GM04504 (cell line): ENCODE data around the gene CDKN3.
A peak's percentile ranks its signal among the peaks of the same experiment; 100 is the strongest.

Experiments
- DNase-seq: peaks from one replicate; pipeline ENCODE4 v3.0.0-alpha.2; 2012; ENCODE audit warnings: low read depth

Gene CDKN3, protein sequence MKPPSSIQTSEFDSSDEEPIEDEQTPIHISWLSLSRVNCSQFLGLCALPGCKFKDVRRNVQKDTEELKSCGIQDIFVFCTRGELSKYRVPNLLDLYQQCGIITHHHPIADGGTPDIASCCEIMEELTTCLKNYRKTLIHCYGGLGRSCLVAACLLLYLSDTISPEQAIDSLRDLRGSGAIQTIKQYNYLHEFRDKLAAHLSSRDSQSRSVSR

DNA sequence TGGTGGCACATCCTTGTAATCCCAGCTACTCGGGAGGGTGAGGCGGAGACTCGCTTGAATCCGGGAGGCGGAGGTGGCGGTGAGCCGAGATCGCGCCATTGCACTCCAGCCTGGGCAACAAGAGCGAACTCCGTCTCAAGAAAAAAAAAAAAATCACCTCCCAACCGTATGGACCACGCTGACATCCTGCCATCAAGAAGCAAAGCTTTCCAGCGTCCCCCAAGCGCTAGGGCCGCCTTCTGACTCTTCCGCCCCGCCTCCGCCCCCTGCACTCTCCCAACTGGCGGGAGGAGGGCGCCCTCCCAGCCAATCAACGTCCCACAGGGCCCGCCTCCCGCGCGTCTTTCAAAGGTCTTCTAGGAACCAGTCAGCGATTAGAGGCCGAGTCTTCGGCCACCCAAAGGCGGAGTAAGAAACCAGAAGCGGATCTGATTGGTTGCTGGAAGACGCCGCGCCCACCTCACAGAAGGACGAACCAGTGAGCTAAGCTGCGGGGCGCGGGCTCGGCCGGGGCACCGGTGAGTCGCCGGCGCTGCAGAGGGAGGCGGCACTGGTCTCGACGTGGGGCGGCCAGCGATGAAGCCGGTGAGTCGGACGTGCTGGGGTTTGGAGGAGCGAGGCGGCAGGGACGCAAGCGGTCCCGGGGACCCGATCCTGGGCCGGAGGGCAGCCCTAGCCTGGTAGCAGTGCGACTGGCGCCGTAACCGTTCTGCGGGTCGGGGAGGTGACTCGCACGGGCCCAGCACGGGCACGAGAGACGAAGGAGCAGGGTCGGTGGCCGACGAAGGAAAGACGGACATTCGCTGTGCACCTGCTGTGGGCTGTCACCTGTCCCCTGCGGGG lies at the start of gene CDKN3:
TSS of gene CDKN3 (plus strand) at position 515 of the 843 bp plus-strand sequence. CDS start at position 577, 62 bp downstream.
- peak; percentile 99 for DNase-seq

DNA sequence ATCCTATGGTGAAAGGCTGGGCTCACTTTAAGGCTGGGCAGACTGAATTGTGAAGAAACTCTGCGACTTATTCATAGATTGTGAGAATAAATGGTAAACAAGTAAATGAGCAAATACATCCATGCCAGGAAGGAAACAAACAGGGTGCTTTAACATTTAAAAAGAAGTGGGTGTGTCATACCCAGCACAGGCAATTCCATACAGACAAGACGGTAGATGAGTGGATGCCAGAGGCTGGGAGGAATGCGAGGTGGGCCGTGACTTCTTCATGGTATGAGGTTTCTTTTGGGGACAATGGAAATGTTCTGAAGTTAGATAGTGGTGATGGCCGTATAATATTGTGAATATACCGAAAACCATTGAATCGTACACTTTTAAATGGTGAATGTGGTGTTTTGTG lies 49.8 kb upstream of the CDKN3 start:
- no peak for DNase-seq

DNA sequence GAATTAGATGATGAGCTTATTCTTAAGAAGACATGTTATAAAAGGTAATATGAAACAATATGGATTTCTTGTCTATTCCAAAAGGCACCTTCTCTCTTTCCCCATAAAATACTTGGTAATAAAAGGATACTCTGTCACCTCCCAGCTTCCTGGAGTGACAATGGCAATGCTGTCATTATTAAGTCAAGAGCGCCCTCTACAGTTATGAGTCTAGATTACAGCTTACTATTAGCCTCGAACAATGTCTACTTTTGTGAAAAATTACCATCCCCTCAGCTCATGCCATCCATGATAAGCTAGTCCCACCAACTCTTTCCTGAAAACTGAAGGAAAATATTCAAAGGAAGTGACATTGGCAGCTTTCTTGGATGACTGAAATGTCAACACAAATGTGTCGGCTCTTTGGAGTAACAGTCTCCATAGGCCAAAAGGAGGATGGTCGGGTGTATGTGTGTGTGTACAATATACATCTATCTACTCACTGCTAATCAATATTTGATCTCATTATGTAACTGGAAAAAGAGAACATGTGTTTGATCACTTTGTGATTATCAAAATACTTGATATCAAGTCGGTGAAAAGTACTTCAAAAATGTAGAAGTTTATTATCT lies 48.7 kb upstream of the CDKN3 start:
- DNase-seq = no peak

GRCh38 chr14:54348923-54349620 lies 47.7 kb upstream of the CDKN3 start:
- DNase-seq = no peak

- DNase-seq = no peak
These were observed 47.1 kb upstream of the CDKN3 start for GRCh38 chr14:54349713-54350112.

- no peak for DNase-seq
These were observed 46.6 kb upstream of the CDKN3 start for GRCh38 chr14:54350203-54350602.

DNA sequence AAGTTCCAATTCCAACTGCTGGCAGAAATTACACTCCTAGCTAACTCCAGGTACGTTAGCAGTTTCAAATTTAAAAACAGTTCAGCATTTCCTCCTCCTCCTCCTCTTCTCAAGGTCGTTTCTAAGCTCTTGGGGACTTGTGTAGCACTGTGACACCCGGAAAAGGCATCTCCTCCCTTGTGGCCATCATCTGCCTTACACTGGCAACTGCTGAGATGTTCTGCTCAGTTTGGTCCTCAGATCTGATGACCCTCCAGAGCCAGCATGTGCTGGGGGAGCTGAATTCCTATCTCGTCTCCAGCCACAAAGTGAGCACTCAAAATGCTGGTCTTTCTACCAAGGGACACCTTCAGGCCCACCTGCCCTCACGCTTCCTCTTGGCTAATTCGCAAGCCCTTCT lies 43.5 kb upstream of the CDKN3 start:
- DNase-seq = no peak

DNA sequence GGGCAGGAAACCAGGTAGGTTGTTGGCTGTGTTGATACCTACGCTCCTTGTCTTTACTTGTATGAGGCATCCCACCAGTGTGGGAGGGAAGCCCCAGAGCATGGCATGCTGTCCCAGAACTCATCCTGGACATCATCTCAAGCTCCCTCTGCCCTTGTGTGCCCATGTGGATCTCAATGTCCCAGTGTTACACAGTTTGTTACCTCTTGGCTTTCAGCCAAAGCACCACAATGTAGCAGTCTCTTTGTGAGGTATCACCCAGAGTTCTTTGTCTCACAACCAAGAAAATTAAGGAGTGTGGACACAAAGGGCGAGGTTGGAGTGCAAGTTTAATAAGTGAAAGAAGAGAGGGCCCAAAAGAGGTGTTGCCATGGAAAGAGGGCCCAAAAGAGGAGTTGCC lies 43.1 kb upstream of the CDKN3 start:
- no peak for DNase-seq

DNA sequence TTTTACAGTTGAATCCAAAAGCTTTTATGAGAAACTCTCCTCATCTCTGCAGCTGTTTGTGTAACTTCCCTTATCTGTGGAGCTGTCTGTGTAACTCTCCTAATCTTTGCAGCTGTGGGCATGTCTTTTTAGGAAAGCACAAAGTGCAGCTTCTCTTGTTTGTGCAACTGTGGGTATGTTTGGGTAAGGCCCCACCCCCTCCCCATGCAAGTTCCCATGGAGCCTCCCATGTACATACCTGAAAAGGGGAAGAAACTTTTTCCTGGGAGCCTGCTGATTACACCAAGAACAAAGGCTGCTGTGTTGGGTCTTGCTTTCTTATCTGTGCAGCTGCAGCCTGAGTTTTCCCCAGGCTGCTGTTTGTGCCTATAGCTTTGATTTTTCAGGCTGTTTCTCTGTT lies 42.7 kb upstream of the CDKN3 start:
- DNase-seq = no peak

DNA sequence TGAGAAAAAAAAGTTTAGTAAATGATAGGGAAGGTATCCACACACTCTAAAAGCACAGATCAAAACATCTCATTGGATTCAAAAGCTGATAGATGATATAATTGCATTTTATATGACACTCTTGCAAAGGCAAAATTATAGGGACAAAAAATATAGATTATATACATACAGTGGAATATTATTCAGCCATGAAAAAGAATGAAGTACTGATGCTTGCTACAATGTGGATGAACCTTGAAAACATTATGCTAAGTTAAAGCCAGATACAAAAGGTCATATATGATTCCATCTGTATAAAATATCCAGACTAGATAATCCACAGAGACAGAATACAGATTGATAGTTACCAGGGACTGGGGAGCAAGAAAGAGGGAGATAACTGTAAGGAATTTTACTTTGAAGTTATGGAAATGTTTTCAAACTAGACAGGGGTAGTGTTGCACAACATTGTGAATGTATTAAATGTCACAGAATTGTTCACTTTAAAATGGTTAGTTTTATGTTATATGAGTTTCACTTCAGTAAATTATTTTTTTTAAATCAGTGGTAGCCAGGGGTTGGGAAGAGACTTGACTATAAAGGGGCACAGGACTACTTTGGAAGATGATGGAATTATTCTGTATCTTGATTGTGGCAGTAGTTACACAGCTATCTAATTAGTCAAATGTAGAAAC lies 41.7 kb upstream of the CDKN3 start:
- no peak for DNase-seq

DNA sequence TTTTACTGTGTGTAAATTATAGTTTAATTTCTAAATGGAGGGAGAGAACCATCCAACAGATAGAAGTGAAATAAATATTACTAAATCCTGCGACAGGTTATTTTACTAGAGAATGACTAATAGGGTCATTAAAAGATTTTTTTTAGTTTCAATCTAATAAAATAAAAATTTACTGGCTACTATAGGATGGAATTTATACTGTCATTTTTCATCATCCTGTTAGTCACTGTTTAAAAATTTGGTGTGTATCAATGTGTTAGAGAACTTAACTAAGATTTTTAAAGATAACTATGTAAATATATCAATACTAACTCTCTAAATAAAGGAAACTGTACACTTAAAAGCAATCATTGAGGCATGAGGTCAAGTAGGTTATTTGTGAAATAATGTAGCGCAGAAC lies 41.1 kb upstream of the CDKN3 start:
- no peak for DNase-seq

DNA sequence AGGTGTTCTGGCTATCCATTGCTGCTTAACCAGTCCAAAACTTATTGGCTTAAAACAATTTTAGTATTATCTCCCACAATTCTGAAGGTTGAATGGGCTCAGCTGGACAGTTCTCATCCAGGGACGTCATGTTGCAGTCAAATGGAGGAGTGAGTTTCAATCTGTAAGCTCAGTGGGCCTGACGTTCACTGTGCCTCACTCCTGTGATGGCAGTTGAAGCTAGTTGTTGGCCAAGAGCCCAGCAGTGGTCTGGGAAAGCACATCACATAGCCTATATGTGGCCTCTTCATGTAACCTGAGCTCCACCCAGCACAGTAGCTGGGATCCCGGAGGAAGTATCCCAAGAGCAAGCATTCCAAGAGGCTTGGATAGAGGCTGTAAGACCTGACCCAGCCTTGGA lies 40.6 kb upstream of the CDKN3 start:
- no peak for DNase-seq

DNA sequence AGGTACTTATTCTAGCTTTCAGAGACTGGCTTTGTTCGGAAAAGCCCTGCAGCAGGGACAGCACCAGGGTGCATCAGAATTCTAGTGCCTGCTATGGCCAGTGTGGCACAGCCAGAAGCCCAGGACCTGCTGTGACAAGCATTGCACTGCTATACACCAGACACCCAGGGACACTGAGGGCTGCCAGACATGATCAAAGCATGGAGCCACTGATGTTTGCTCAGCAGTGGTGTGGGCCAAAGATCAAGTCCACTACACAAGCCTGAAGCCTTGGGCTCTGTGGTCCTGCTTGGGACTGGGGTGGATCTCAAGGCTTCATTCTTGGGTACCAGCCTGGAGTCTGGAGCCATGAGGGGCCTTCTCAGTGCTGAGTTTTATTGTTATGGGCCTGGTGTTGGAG lies 36.1 kb upstream of the CDKN3 start:
- no peak for DNase-seq

DNA sequence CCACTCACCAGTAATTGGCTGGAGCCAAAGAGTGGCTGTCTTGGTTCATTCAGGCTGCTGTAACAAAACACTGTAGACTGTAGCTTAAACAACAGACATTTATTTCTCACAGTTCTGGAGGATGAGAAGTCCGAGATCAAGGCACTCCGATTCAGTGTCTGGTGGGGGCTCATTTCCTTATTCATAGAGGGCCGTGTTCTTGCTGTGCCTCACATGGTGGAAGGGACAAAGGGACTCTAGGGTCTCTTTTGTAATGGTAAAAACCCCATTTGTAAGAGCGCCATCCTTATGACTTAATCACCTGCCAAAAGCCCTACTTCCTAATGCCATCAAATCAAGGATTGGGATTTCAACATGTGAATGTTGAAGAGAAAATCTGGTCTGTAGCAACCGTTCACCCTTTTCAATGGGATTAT lies 34.7 kb upstream of the CDKN3 start:
- no peak for DNase-seq

GRCh38 chr14:54362759-54363437 lies 33.9 kb upstream of the CDKN3 start:
- DNase-seq = no peak

- DNase-seq = no peak
These were observed 32.0 kb upstream of the CDKN3 start for GRCh38 chr14:54364555-54365415.

- DNase-seq = no peak
These were observed 29.8 kb upstream of the CDKN3 start for GRCh38 chr14:54366736-54367735.

- DNase-seq = no peak
These were observed 28.5 kb upstream of the CDKN3 start for GRCh38 chr14:54368291-54368690.

DNA sequence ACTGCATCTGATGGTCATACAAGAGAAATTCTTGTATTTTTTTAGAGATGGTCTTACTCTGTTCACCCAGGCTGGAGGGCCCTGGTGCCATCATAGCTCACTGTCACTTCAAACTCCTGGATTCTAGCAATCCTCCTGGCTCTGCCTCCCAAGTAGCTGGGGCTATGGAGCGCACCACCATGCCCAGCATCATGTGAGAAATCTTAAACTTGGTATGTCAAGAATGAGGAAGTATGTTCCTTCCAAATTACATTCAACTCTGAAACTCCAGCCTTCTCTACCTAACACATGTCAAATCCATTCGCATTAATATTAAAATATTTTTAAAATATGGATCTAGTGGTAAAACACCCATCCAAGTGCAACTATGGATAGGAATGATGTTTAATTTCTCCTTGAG lies 27.5 kb upstream of the CDKN3 start:
- no peak for DNase-seq
